K562 (cell line): ENCODE data around the gene IL34. TPM values are rescaled to one million over a fixed set of nuclear protein-coding genes. Genes with fewer than 3 reads are reported as not detected.
A peak's percentile ranks its signal among the peaks of the same experiment; 100 is the strongest.

Source experiments
- ATAC-seq: fragments of 200-7000 bp; cut with Tn5 transposase; 3 replicates; pipeline ENCODE4 v1.9.1; 2020; ENCODE audit warnings: moderate library complexity
- BruUV-seq: library from RNA; stranded (reverse); fragments of 400-500 nt; replicated peaks from 2 replicates; lab custom pipeline; 2021; lab: Mats Ljungman, UMichigan
- CTCF ChIA-PET: fragments of 300-600 bp; formaldehyde crosslinking; extraction: SDS; loops from one replicate; lab custom pipeline; 2021; ENCODE audit warnings: low intra/inter-chr PET ratio; lab: Yijun Ruan, JAX
- POLR2A ChIA-PET: fragments of 300-600, 350-650 bp; sonication (Branson Sonifier 250); formaldehyde crosslinking; extraction: SDS; loops from one replicate; lab custom pipeline; 2021; ENCODE audit warnings: antibody characterized with exemption, inconsistent platforms; lab: Yijun Ruan, JAX
- DNase-seq, 4 experiments: peaks; one replicate each; pipeline versions ENCODE4 v3.0.0 to v3.0.0-alpha.2; 2011 to 2018; ENCODE audit warnings: low spot score in 3 of 4, mixed read lengths in 3 of 4; ENCODE audit errors: extremely low read depth in 1 of 4
- FAIRE-seq: peaks from 2 replicates; lab custom pipeline; 2011; peaks lifted over from hg19 to GRCh38; lab: Jason Lieb, UNC
- H2AFZ ChIP-seq: 2 replicates; pipeline ENCODE4 v1.6.0; 2011; ENCODE audit warnings: low read depth, low read length, control low read depth, inconsistent platforms
- H3K27ac ChIP-seq: fragments of 200-600 bp; 3 replicates; pipeline ENCODE4 v1.8.0; 2011; ENCODE audit warnings: low read depth, mild to moderate bottlenecking, control low read depth, inconsistent platforms, low read length, moderate library complexity, mixed read lengths; ENCODE audit errors: extremely low read depth
- H3K27me3 ChIP-seq, 2 experiments: fragments of 300-600 bp in 1 of 2; 2 replicates in 1 of 2; 3 replicates in 1 of 2; pipeline versions ENCODE4 v1.6.0 to v1.8.0; 2011; ENCODE audit warnings: inconsistent platforms in 2 of 2, low read length in 2 of 2, mild to moderate bottlenecking in 1 of 2, mixed read lengths in 1 of 2, moderate library complexity in 1 of 2; ENCODE audit not compliant: control insufficient read depth in 2 of 2, insufficient read depth in 2 of 2
- H3K36me3 ChIP-seq: fragments of 300-600 bp; 3 replicates; pipeline ENCODE4 v1.8.0; 2011; ENCODE audit warnings: mild to moderate bottlenecking, low read length, inconsistent platforms; ENCODE audit not compliant: control insufficient read depth, insufficient read depth
- H3K4me1 ChIP-seq, 2 experiments: fragments of 200-600 bp in 1 of 2; replicated peaks in 1 of 2; 2 replicates in 1 of 2; 3 replicates in 1 of 2; pipeline versions ENCODE4 v1.5.1 to v1.8.0; 2011; ENCODE audit warnings: inconsistent platforms in 2 of 2, low read length in 2 of 2, mild to moderate bottlenecking in 1 of 2, mixed read lengths in 1 of 2, moderate library complexity in 1 of 2; ENCODE audit not compliant: control insufficient read depth in 2 of 2, insufficient read depth in 2 of 2
- H3K4me2 ChIP-seq: 2 replicates; pipeline ENCODE4 v1.6.1; 2011; ENCODE audit warnings: low read length, control low read depth, inconsistent platforms, mixed read lengths; ENCODE audit not compliant: insufficient read depth
- H3K4me3 ChIP-seq: fragments of 200-600 bp; sonication (generic), shearing (Covaris generic); 2 replicates; pipeline ENCODE4 v1.5.1; 2016; ENCODE audit warnings: control low read depth, inconsistent platforms
- H3K79me2 ChIP-seq: fragments of 200-600 bp; 3 replicates; pipeline ENCODE4 v1.8.0; 2011; ENCODE audit warnings: low read length, inconsistent platforms; ENCODE audit not compliant: control insufficient read depth, insufficient read depth
- H3K9ac ChIP-seq, 2 experiments: 2 replicates each; pipeline versions ENCODE4 v1.6.0 to v1.6.1; 2011; ENCODE audit warnings: low read depth in 2 of 2, low read length in 2 of 2, control low read depth in 1 of 2, inconsistent platforms in 1 of 2, mild to moderate bottlenecking in 1 of 2, mixed read lengths in 1 of 2; ENCODE audit not compliant: insufficient read depth in 1 of 2
- H3K9me1 ChIP-seq: one replicate; pipeline ENCODE4 v1.6.0; 2011; ENCODE audit warnings: inconsistent platforms, mild to moderate bottlenecking, low read length, moderate library complexity; ENCODE audit not compliant: control insufficient read depth, insufficient read depth
- H3K9me3 ChIP-seq: replicated peaks from 2 replicates; pipeline ENCODE4 v1.5.1; 2011; ENCODE audit warnings: low read depth, low read length, inconsistent platforms; ENCODE audit not compliant: control insufficient read depth, insufficient read depth
- H4K20me1 ChIP-seq: replicated peaks from 2 replicates; pipeline ENCODE4 v1.6.1; 2011; ENCODE audit warnings: low read length, inconsistent platforms, mixed read lengths; ENCODE audit not compliant: control insufficient read depth, insufficient read depth
- GABPB1 ChIP-seq: sonication (generic); formaldehyde crosslinking; IDR thresholded peaks from 2 replicates; pipeline ENCODE4 v1.8.0; 2022; ENCODE audit warnings: mild to moderate bottlenecking, missing genetic modification reagents
- NR2C1 ChIP-seq, 2 experiments: fragments of 450-650 bp; IDR thresholded peaks; 2 replicates each; pipeline ENCODE4 v1.6.1; 2017; ENCODE audit warnings: mild to moderate bottlenecking in 2 of 2, antibody characterized with exemption in 1 of 2, inconsistent platforms in 1 of 2, missing compliant biosample characterization in 1 of 2, missing genetic modification characterization in 1 of 2
- NR2C2 ChIP-seq, 2 experiments: fragments of 200-800 bp in 1 of 2; sonication (Bioruptor generic) in 1 of 2; sonication (generic) in 1 of 2; formaldehyde crosslinking in 1 of 2; IDR thresholded peaks; 2 replicates each; pipeline versions ENCODE4 v1.6.1 to v1.8.0; 2016 to 2022; ENCODE audit warnings: mild to moderate bottlenecking in 1 of 2, missing compliant biosample characterization in 1 of 2, missing genetic modification characterization in 1 of 2, missing genetic modification reagents in 1 of 2
- TSC22D4 ChIP-seq: fragments of 450-650 bp; IDR thresholded peaks from 2 replicates; pipeline ENCODE4 v1.6.1; 2016; ENCODE audit warnings: missing genetic modification characterization, missing biosample characterization, control low read depth
- ZNF695 ChIP-seq: fragments of 450-650 bp; formaldehyde crosslinking; IDR thresholded peaks from 2 replicates; pipeline ENCODE4 v1.4.0; 2020; ENCODE audit warnings: mild to moderate bottlenecking, moderate library complexity
- WGBS: fragments of 100-300 bp; shearing (Covaris generic); methylation state at CpG from one replicate; pipeline ENCODE4 v1.1.6; 2016; ENCODE audit warnings: low coverage, mixed read lengths; ENCODE audit not compliant: insufficient coverage; ENCODE audit errors: missing lambda C conversion rate; 5-methylcytosine and 5-hydroxymethylcytosine counted together
- in situ Hi-C: fragments of 300-500 bp; cut with MboI; formaldehyde crosslinking; loops from 4 replicates; pipeline ENCODE4 v1.15.0; 2018; ENCODE audit warnings: inconsistent platforms, mixed read lengths
- intact Hi-C: fragments of 100-400 bp; cut with micrococcal nuclease; formaldehyde crosslinking; loops from 2 replicates; pipeline ENCODE4 v1.14.2; 2022
- polyA plus RNA-seq, 8 experiments: library from polyadenylated mRNA; depleted of rRNA in 4 of 8; stranded (reverse) in 5 of 8; unstranded in 3 of 8; fragments of >200 nt; fragmentation: Nextera tagmentation in 2 of 8; fragmentation: Illumina TruSeq in 1 of 8; extraction: Ambion mirVana in 2 of 8; extraction: Trizol in 1 of 8; gene quantifications; 2 replicates each; pipeline versions ENCODE4 v1.2.1 to v1.2.3, GENCODE V29; 2011 to 2014; ENCODE audit warnings: inconsistent platforms in 1 of 8, missing spikeins in 1 of 8
- total RNA-seq, 7 experiments: library from RNA; depleted of rRNA in 6 of 7; stranded (reverse); fragments of >200 nt in 6 of 7; fragmentation: Illumina TruSeq in 2 of 7; extraction: Trizol in 2 of 7; gene quantifications; 2 replicates each; pipeline versions ENCODE4 v1.2.1 to v1.2.3, GENCODE V29; 2011 to 2021; ENCODE audit warnings: low replicate concordance in 1 of 7

IL34 gene
- total and polyA plus RNA-seq, 9 of the 15 experiments (the other 6 are each of a cell fraction or from before 2014, with no cell fraction given), result 0.07 to 0.18 (median 0.10) TPM; not detected in 6

- Histone ChIP-seq H3K79me2 (no peaks in the 10 kb centered on the region), H3K9ac (no peak overlapping the region), H3K4me1 (peaks cover under 1 to 40% of the 10 kb centered on the region in 2 experiments; a peak in 4 of 5 replicates), H3K9me1 (no peaks in the 10 kb centered on the region), H3K9me3 (no peaks in the 10 kb centered on the region), H3K27ac (no peak overlapping the region), H3K27me3 (no peaks in the 10 kb centered on the region), H3K36me3 (peaks cover 16% of the 10 kb centered on the region; the same call in 1 of the 3 replicates), H4K20me1 (no peaks in the 10 kb centered on the region), H3K4me2 (no peak overlapping the region), H2AFZ (no peak overlapping the region), H3K4me3 (no peak overlapping the region)
- no peak for ATAC-seq
- WGBS, result 67% methylated on average over 9 of the region's 12 CpGs
- in situ Hi-C loops, result no loop called here
- no peak for FAIRE-seq
- TF ChIP-seq NR2C2 (CRISPR knock-in tag; IDR thresholded peaks at IDR 0.05), result peak; percentile 82
- no peak for TF ChIP-seq NR2C2 (tag; IDR thresholded peaks at IDR 0.05)
- TF ChIP-seq TSC22D4 (tag), result no peak
- TF ChIP-seq ZNF695 (CRISPR knock-in tag), result no peak
- TF ChIP-seq GABPB1 (CRISPR knock-in tag), result peak; percentile 50; the same call in 1 of the 2 replicates
- peak; percentile 84 for TF ChIP-seq NR2C1 (IDR thresholded peaks at IDR 0.05)
- peak; percentile 60 for TF ChIP-seq NR2C1 (tag; IDR thresholded peaks at IDR 0.05)
- CTCF ChIA-PET, result no interaction called here
- BruUV-seq, result no TSS peak
- POLR2A ChIA-PET, result interaction anchor here (0.6 to 1.1 kb wide), 3 partner anchors 9 to 33 kb away, joined by 3 read pairs; no protein-coding TSS in a partner anchor
- intact Hi-C loops, result loop anchor here (10.0 kb wide), 1 partner anchor 135 kb away; the partner anchor contains the start of genes COG4 and SF3B3
- no peak for DNase-seq
Measured at GRCh38 chr16:70659546-70659945, 13.2 kb downstream of the IL34 start.
